Panc1 (cell line): Measurements from ENCODE around the gene NDC1.
"Not testable (repeated sequence)": the region's sequence is repeated elsewhere in the genome, so short reads cannot be mapped to it uniquely, and the experiment has no call there.

Experiments used
- CTCF ChIP-seq: fragments of 450-650 bp; IDR thresholded peaks from 2 replicates; pipeline ENCODE4 v1.5.1; 2017; ENCODE audit warnings: mild to moderate bottlenecking
- POLR2AphosphoS5 ChIP-seq: IDR thresholded peaks from 2 replicates; pipeline ENCODE4 v1.6.1; 2012; ENCODE audit warnings: mild to moderate bottlenecking, low read depth, low read length, moderate library complexity
- REST ChIP-seq, 2 experiments: IDR thresholded peaks; 2 replicates each; pipeline ENCODE4 v1.6.1; 2011 to 2012; ENCODE audit warnings: low read depth in 2 of 2, control low read depth in 1 of 2, low read length in 1 of 2, mild to moderate bottlenecking in 1 of 2, moderate library complexity in 1 of 2; ENCODE audit not compliant: insufficient read depth in 1 of 2
- SIN3A ChIP-seq: IDR thresholded peaks from 2 replicates; pipeline ENCODE4 v1.6.1; 2012; ENCODE audit warnings: low read depth, mild to moderate bottlenecking, low read length, moderate library complexity, borderline replicate concordance; ENCODE audit not compliant: insufficient read depth
- TCF7L2 ChIP-seq: IDR thresholded peaks from 2 replicates; pipeline ENCODE4 v1.6.1; 2011; ENCODE audit warnings: mild to moderate bottlenecking, low read depth, low read length, inconsistent platforms

- not testable (repeated sequence) for TF ChIP-seq CTCF; TCF7L2; REST (IDR thresholded peaks at IDR 0.05; ENCODE audit: insufficient read depth in 1 of 2, low read depth in 2 of 2, low read length in 1 of 2); POLR2AphosphoS5; SIN3A
Measured at GRCh38 chr1:53875150-53875549, 37.1 kb upstream of the NDC1 start.
